Loucy (cell line): ENCODE measurements around the gene HOXC4.

Experiments used
- H2AFZ ChIP-seq: fragments of 200-600 bp; sonication (generic); 2 replicates; pipeline ENCODE4 v1.6.0; 2016; ENCODE audit warnings: antibody characterized with exemption, mild to moderate bottlenecking, low read length, moderate library complexity
- H3F3A ChIP-seq: fragments of 200-600 bp; 2 replicates; pipeline ENCODE4 v1.6.0; 2016; ENCODE audit warnings: antibody characterized with exemption, low read depth, mild to moderate bottlenecking
- H3K27me3 ChIP-seq: fragments of 200-600 bp; sonication (generic); 2 replicates; pipeline ENCODE4 v1.6.1; 2014; ENCODE audit warnings: low read length, mild to moderate bottlenecking; ENCODE audit not compliant: insufficient read depth, poor library complexity, severe bottlenecking
- H3K36me3 ChIP-seq: fragments of 200-600 bp; sonication (generic); 2 replicates; pipeline ENCODE4 v1.6.1; 2016; ENCODE audit warnings: low read length; ENCODE audit not compliant: insufficient read depth
- H3K4me1 ChIP-seq: fragments of 200-600 bp; sonication (generic); 2 replicates; pipeline ENCODE4 v1.5.1; 2014; ENCODE audit warnings: low read length, mild to moderate bottlenecking; ENCODE audit not compliant: insufficient read depth, poor library complexity, severe bottlenecking
- H3K4me2 ChIP-seq: fragments of 200-600 bp; sonication (generic); 2 replicates; pipeline ENCODE4 v1.6.0; 2014; ENCODE audit warnings: antibody characterized with exemption, low read length, low read depth, mild to moderate bottlenecking; ENCODE audit not compliant: poor library complexity, severe bottlenecking
- H3K4me3 ChIP-seq: fragments of 200-600 bp; sonication (generic); 2 replicates; pipeline ENCODE4 v1.5.1; 2014; ENCODE audit warnings: low read length, mild to moderate bottlenecking, mixed read lengths; ENCODE audit not compliant: poor library complexity, severe bottlenecking
- H3K79me2 ChIP-seq: fragments of 200-600 bp; sonication (generic); 2 replicates; pipeline ENCODE4 v1.6.1; 2014; ENCODE audit warnings: low read length; ENCODE audit not compliant: insufficient read depth
- H3K9ac ChIP-seq: fragments of 200-600 bp; sonication (generic); 2 replicates; pipeline ENCODE4 v1.6.0; 2014; ENCODE audit warnings: mild to moderate bottlenecking, low read depth, low read length, moderate library complexity; ENCODE audit not compliant: poor library complexity, severe bottlenecking
- H3K9me2 ChIP-seq: fragments of 200-600 bp; sonication (generic); replicated peaks from 2 replicates; pipeline ENCODE4 v1.6.1; 2016; ENCODE audit warnings: low read depth, low read length, mixed read lengths
- H3K9me3 ChIP-seq: fragments of 200-600 bp; sonication (generic); 2 replicates; pipeline ENCODE4 v1.6.1; 2014; ENCODE audit warnings: mild to moderate bottlenecking, antibody characterized with exemption, low read length, low read depth; ENCODE audit not compliant: insufficient read depth
- H4K20me1 ChIP-seq: fragments of 200-600 bp; sonication (generic); 2 replicates; pipeline ENCODE4 v1.6.0; 2014; ENCODE audit warnings: antibody characterized with exemption, low read length, mild to moderate bottlenecking; ENCODE audit not compliant: insufficient read depth, poor library complexity, severe bottlenecking
- CTCF ChIP-seq: fragments of 200-600 bp; sonication (generic); conservative IDR thresholded peaks from 2 replicates; pipeline ENCODE4 v1.5.1; 2014; ENCODE audit warnings: mild to moderate bottlenecking, antibody characterized with exemption, low read length
- EZH2phosphoT487 ChIP-seq: fragments of 200-600 bp; IDR thresholded peaks from 2 replicates; pipeline ENCODE4 v1.6.1; 2018; ENCODE audit warnings: antibody characterized with exemption, mild to moderate bottlenecking, moderate library complexity, borderline replicate concordance

HOXC4 gene

GRCh38 chr12:54032627-54033100 is 21.0 kb upstream of the HOXC4 start, which contains the start of gene HOXC5:
HOXC5 (plus strand) TSS chr12:54033050; CDS start chr12:54033123, 73 bp downstream.
- Histone ChIP-seq H3K9ac (peak within 1 kb of the TSS; percentile 56), H3K4me2 (peak within 1 kb of the TSS; percentile 71), H3K27me3 (no peaks in the 10 kb centered on the region)

GRCh38 chr12:54033106-54033979 is 20.3 kb upstream of the HOXC4 start:
- Histone ChIP-seq H3K4me3 (peak overlapping the region; percentile 67), H3K4me1 (peaks cover 52% of the 10 kb centered on the region), H3K27me3 (no peaks in the 10 kb centered on the region), H3K36me3 (peaks cover 32% of the 10 kb centered on the region; the same call in 1 of the 2 replicates), H3K9ac (peak overlapping the region; percentile 56), H3K9me2 (no peaks in the 10 kb centered on the region), H3K79me2 (peaks cover 48% of the 10 kb centered on the region), H4K20me1 (peaks cover 33% of the 10 kb centered on the region), H2AFZ (no peak overlapping the region), H3K9me3 (no peaks in the 10 kb centered on the region), H3F3A (peaks cover 20% of the 10 kb centered on the region), H3K4me2 (peak overlapping the region; percentile 71)
- TF ChIP-seq EZH2phosphoT487 (no peak), CTCF (no peak)

More at GRCh38 chr12:54032627-54033100, 21.0 kb upstream of the HOXC4 start, which contains the start of gene HOXC5:
- peaks cover 40% of the 10 kb centered on the region for H4K20me1 ChIP-seq
- peak; percentile 99 for TF ChIP-seq CTCF
- TF ChIP-seq EZH2phosphoT487: no peak
- no peaks in the 10 kb centered on the region for H3K9me3 ChIP-seq
- H3F3A ChIP-seq: peaks cover 20% of the 10 kb centered on the region
- no peak within 1 kb of the TSS for H2AFZ ChIP-seq
- no peaks in the 10 kb centered on the region for H3K9me2 ChIP-seq
- peaks cover 48% of the 10 kb centered on the region for H3K79me2 ChIP-seq
- peaks cover 33% of the 10 kb centered on the region; the same call in 1 of the 2 replicates for H3K36me3 ChIP-seq
- H3K4me1 ChIP-seq: peaks cover 46% of the 10 kb centered on the region
- H3K4me3 ChIP-seq: peak within 1 kb of the TSS; percentile 67

GRCh38 chr12:54033980-54034784 is 19.5 kb upstream of the HOXC4 start:
- Histone ChIP-seq H3K4me3 (peak overlapping the region; percentile 67), H3K9me3 (no peaks in the 10 kb centered on the region), H4K20me1 (peaks cover 26% of the 10 kb centered on the region), H3K27me3 (no peaks in the 10 kb centered on the region), H3K9ac (peak overlapping the region; percentile 56), H3K36me3 (peaks cover 25% of the 10 kb centered on the region; the same call in 1 of the 2 replicates), H3K9me2 (no peaks in the 10 kb centered on the region), H3K4me2 (peak overlapping the region; percentile 71), H3K79me2 (peaks cover 48% of the 10 kb centered on the region), H3F3A (peaks cover 20% of the 10 kb centered on the region), H2AFZ (no peak overlapping the region), H3K4me1 (peaks cover 60% of the 10 kb centered on the region)
- TF ChIP-seq EZH2phosphoT487 (no peak), CTCF (no peak)
